B cell (primary cell): ENCODE measurements around the gene KIRREL3.

Experiments
- EZH2 ChIP-seq: IDR thresholded peaks from 2 replicates; pipeline ENCODE4 v1.6.1; 2012; ENCODE audit warnings: borderline replicate concordance, low read depth, mild to moderate bottlenecking, moderate library complexity, low read length; ENCODE audit not compliant: insufficient read depth, poor library complexity, severe bottlenecking
- TF ChIP-seq, protein P1 (sequence below): fragments of 200-600 bp; IDR thresholded peaks from one replicate; pipeline ENCODE4 v1.8.0; 2022; ENCODE audit warnings: antibody characterized with exemption, mild to moderate bottlenecking

DNA sequence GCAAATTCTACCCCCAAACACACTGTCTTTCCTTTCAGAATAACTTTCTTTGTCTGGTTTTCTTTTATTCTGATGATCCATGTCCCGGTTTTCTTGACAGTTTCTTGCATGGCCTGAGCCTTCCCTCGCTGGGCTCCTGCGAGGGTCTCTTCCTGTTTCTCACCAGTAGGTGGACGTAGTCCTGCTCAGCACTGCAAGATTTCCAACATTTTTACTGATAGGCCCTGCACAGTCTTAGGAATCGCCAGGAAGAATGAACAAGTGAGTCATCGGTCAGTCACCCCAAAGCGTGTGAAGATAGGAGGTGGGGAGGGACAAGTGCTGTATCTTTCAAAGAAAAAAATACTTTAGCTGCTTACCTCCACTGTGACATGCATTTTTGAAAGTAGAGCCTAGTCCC is 16.9 kb upstream of the KIRREL3 start:
- no peak for TF ChIP-seq EZH2
- TF ChIP-seq, protein P1, sequence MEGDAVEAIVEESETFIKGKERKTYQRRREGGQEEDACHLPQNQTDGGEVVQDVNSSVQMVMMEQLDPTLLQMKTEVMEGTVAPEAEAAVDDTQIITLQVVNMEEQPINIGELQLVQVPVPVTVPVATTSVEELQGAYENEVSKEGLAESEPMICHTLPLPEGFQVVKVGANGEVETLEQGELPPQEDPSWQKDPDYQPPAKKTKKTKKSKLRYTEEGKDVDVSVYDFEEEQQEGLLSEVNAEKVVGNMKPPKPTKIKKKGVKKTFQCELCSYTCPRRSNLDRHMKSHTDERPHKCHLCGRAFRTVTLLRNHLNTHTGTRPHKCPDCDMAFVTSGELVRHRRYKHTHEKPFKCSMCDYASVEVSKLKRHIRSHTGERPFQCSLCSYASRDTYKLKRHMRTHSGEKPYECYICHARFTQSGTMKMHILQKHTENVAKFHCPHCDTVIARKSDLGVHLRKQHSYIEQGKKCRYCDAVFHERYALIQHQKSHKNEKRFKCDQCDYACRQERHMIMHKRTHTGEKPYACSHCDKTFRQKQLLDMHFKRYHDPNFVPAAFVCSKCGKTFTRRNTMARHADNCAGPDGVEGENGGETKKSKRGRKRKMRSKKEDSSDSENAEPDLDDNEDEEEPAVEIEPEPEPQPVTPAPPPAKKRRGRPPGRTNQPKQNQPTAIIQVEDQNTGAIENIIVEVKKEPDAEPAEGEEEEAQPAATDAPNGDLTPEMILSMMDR: no peak
